Measurements from ENCODE around the gene NUDT3. TPM values are rescaled to one million over a fixed set of nuclear protein-coding genes. Genes with fewer than 3 reads are reported as not detected.

NUDT3 gene
- total RNA-seq, 1 experiment from 2014 or later: 25.2 TPM

GRCh38 chr6:34301408-34301807 is 91.1 kb downstream of the NUDT3 start:
- no peaks in the 10 kb centered on the region for H4K20me1 ChIP-seq (ENCODE audit: insufficient read depth)
- TF ChIP-seq MAX (IDR thresholded peaks at IDR 0.05) (no peak), POLR2A (IDR thresholded peaks at IDR 0.05; ENCODE audit: borderline replicate concordance, extremely low read depth, insufficient read depth, insufficient read length) (no peak), YY1 (IDR thresholded peaks at IDR 0.05; ENCODE audit: extremely low read depth, insufficient replicate concordance, low read depth, low read length) (no peak), CBX3 (IDR thresholded peaks at IDR 0.05; ENCODE audit: low read depth) (no peak), JUND (IDR thresholded peaks at IDR 0.05) (no peak), ZFX (IDR thresholded peaks at IDR 0.05) (no peak), CEBPB (IDR thresholded peaks at IDR 0.05; ENCODE audit: low read depth) (no peak), RAD21 (IDR thresholded peaks at IDR 0.05; ENCODE audit: low read depth) (no peak), SP1 (IDR thresholded peaks at IDR 0.05; ENCODE audit: low read depth) (no peak), FOSL1 (IDR thresholded peaks at IDR 0.05; ENCODE audit: low read depth) (no peak), ZNF274 (IDR thresholded peaks at IDR 0.05; ENCODE audit: low read depth, low read length) (no peak), EZH2phosphoT487 (IDR thresholded peaks at IDR 0.05; ENCODE audit: borderline replicate concordance) (no peak), ELF1 (IDR thresholded peaks at IDR 0.05; ENCODE audit: borderline replicate concordance, low read depth) (no peak), EZH2 (IDR thresholded peaks at IDR 0.05) (no peak), SRF (IDR thresholded peaks at IDR 0.05; ENCODE audit: low read depth) (no peak), CTCF (IDR thresholded peaks at IDR 0.05 in 2 of 3, conservative IDR thresholded peaks at IDR 0.05 in 1 of 3; ENCODE audit: borderline replicate concordance in 1 of 3, insufficient read depth in 1 of 3, low read depth in 2 of 3, low read length in 2 of 3) (no peak), SIN3A (IDR thresholded peaks at IDR 0.05; ENCODE audit: low read depth) (no peak), EGR1 (IDR thresholded peaks at IDR 0.05; ENCODE audit: low read depth) (no peak)
- TF ChIP-seq, protein P1, sequence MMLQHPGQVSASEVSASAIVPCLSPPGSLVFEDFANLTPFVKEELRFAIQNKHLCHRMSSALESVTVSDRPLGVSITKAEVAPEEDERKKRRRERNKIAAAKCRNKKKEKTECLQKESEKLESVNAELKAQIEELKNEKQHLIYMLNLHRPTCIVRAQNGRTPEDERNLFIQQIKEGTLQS (IDR thresholded peaks at IDR 0.05): no peak
- TF ChIP-seq, protein P2, sequence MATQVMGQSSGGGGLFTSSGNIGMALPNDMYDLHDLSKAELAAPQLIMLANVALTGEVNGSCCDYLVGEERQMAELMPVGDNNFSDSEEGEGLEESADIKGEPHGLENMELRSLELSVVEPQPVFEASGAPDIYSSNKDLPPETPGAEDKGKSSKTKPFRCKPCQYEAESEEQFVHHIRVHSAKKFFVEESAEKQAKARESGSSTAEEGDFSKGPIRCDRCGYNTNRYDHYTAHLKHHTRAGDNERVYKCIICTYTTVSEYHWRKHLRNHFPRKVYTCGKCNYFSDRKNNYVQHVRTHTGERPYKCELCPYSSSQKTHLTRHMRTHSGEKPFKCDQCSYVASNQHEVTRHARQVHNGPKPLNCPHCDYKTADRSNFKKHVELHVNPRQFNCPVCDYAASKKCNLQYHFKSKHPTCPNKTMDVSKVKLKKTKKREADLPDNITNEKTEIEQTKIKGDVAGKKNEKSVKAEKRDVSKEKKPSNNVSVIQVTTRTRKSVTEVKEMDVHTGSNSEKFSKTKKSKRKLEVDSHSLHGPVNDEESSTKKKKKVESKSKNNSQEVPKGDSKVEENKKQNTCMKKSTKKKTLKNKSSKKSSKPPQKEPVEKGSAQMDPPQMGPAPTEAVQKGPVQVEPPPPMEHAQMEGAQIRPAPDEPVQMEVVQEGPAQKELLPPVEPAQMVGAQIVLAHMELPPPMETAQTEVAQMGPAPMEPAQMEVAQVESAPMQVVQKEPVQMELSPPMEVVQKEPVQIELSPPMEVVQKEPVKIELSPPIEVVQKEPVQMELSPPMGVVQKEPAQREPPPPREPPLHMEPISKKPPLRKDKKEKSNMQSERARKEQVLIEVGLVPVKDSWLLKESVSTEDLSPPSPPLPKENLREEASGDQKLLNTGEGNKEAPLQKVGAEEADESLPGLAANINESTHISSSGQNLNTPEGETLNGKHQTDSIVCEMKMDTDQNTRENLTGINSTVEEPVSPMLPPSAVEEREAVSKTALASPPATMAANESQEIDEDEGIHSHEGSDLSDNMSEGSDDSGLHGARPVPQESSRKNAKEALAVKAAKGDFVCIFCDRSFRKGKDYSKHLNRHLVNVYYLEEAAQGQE (IDR thresholded peaks at IDR 0.05; ENCODE audit: low read depth): no peak
- ATAC-seq: no peak

More at GRCh38 chr6:34301408-34301807, 91.1 kb downstream of the NUDT3 start:
- H3K36me3 ChIP-seq (ENCODE audit: control insufficient read depth in 1 of 2, insufficient read depth in 2 of 2, low read length in 2 of 2): no peaks in the 10 kb centered on the region
- H3K9me3 ChIP-seq (ENCODE audit: control insufficient read depth in 1 of 2, insufficient read depth in 1 of 2, low read depth in 1 of 2, low read length in 2 of 2): no peaks in the 10 kb centered on the region
- no peak for DNase-seq (ENCODE audit: low read depth, low spot score)
- H3K9me2 ChIP-seq (ENCODE audit: insufficient read depth): no peaks in the 10 kb centered on the region
- no peak overlapping the region for H3K27ac ChIP-seq (ENCODE audit: low read depth, low read length)
- H3K4me1 ChIP-seq (ENCODE audit: control insufficient read depth in 1 of 2, insufficient read depth in 2 of 2, low read length in 2 of 2): no peaks in the 10 kb centered on the region
- CTCF ChIA-PET: no interaction called here
- POLR2A ChIA-PET: no interaction called here
- H3K27me3 ChIP-seq (ENCODE audit: insufficient read depth, low read length): no peaks in the 10 kb centered on the region
- H2AFZ ChIP-seq (ENCODE audit: low read depth, low read length, poor library complexity, severe bottlenecking): no peak overlapping the region
- RAD21 ChIA-PET (ENCODE audit: low non-redundant PET in 1 of 2, low total read pairs in 2 of 2, uncharacterized antibody in 2 of 2, unreplicated experiment in 2 of 2): no interaction called here
- no TSS peak for BruUV-seq (replicated peaks)
- no peak overlapping the region for H3K9ac ChIP-seq (ENCODE audit: low read length)
- H3K4me3 ChIP-seq (replicated peaks in 1 of 2; ENCODE audit: low read depth in 1 of 2, low read length in 2 of 2): no peak overlapping the region
- intact Hi-C loops (cut with micrococcal nuclease): no loop called here
- H3K4me2 ChIP-seq (ENCODE audit: low read length): no peak overlapping the region
- peaks cover 28% of the 10 kb centered on the region for H3K79me2 ChIP-seq (ENCODE audit: insufficient read depth, low read length)

Data from HCT116 (cell line).